Kidney epithelial cell (primary cell): ENCODE results near the gene C1QL1. TPM values are rescaled to one million over a fixed set of nuclear protein-coding genes. Genes with fewer than 3 reads are reported as not detected.

ENCODE experiments used
- DNase-seq: peaks from one replicate; pipeline ENCODE4 v3.0.0-alpha.2; 2010; ENCODE audit warnings: low read depth
- H3K27me3 ChIP-seq: 2 replicates; pipeline ENCODE4 v1.6.0; 2011; ENCODE audit warnings: low read length; ENCODE audit not compliant: control insufficient read depth, insufficient read depth
- H3K36me3 ChIP-seq: 2 replicates; pipeline ENCODE4 v1.5.1; 2011; ENCODE audit warnings: low read length; ENCODE audit not compliant: control insufficient read depth, insufficient read depth
- H3K4me3 ChIP-seq: 2 replicates; pipeline ENCODE4 v1.5.1; 2011; ENCODE audit warnings: low read depth, mild to moderate bottlenecking, control low read depth, low read length
- total RNA-seq: library from RNA; depleted of rRNA; stranded (reverse); fragments of >200 nt; gene quantifications from 2 replicates; pipeline ENCODE4 v1.2.3, GENCODE V29; 2015
- TF ChIP-seq, protein P1 (sequence below): IDR thresholded peaks from 2 replicates; pipeline ENCODE4 v1.5.1; 2011; ENCODE audit warnings: mild to moderate bottlenecking, moderate library complexity, low read length, control low read depth, inconsistent platforms; ENCODE audit not compliant: insufficient read depth, poor library complexity, severe bottlenecking

The C1QL1 gene
- total RNA-seq, 1 donor from 2014 or later, result 0.08 TPM

DNA sequence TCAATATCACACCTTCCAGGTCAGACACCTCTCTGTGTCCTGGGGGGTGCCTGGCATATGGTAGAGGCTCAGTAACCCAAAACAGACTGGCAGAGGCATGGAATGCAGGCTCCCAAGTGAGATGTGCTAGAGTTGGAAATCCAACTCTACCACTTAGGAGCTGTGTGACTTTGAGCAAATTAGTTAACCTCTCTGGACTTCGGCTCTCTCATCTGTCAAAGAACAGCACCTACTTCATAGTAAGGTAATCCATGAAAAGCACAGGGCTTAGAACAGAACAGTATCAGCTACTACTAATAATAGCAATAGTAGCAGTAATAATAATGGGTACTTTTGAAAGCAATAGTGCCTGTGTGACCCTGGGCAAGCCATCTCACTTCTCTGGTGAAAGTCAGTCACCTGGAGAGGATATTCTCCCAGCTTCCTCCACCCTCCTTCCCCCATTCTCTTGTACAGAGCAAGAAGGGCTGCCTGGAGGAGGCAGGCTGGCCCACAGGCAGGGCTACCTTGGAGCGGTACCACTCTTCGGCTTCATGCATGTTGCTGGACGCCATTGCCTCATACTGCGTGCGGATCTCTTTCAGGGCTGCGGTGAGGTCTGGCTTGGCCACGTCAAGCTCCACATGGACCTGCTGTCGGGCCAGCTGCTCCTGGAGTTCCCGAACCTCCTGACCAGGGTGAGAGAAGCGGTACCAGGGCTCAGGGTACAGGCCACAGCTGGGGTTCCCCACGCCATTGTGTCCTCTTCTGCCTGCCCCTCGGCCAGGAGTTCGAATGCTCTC is 55.1 kb downstream of the C1QL1 start:
- H3K27me3 ChIP-seq, result peaks cover 5% of the 10 kb centered on the region
- no peak overlapping the region for H3K4me3 ChIP-seq
- no peak for DNase-seq
- H3K36me3 ChIP-seq, result no peaks in the 10 kb centered on the region
- TF ChIP-seq, protein P1, sequence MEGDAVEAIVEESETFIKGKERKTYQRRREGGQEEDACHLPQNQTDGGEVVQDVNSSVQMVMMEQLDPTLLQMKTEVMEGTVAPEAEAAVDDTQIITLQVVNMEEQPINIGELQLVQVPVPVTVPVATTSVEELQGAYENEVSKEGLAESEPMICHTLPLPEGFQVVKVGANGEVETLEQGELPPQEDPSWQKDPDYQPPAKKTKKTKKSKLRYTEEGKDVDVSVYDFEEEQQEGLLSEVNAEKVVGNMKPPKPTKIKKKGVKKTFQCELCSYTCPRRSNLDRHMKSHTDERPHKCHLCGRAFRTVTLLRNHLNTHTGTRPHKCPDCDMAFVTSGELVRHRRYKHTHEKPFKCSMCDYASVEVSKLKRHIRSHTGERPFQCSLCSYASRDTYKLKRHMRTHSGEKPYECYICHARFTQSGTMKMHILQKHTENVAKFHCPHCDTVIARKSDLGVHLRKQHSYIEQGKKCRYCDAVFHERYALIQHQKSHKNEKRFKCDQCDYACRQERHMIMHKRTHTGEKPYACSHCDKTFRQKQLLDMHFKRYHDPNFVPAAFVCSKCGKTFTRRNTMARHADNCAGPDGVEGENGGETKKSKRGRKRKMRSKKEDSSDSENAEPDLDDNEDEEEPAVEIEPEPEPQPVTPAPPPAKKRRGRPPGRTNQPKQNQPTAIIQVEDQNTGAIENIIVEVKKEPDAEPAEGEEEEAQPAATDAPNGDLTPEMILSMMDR, result no peak

DNA sequence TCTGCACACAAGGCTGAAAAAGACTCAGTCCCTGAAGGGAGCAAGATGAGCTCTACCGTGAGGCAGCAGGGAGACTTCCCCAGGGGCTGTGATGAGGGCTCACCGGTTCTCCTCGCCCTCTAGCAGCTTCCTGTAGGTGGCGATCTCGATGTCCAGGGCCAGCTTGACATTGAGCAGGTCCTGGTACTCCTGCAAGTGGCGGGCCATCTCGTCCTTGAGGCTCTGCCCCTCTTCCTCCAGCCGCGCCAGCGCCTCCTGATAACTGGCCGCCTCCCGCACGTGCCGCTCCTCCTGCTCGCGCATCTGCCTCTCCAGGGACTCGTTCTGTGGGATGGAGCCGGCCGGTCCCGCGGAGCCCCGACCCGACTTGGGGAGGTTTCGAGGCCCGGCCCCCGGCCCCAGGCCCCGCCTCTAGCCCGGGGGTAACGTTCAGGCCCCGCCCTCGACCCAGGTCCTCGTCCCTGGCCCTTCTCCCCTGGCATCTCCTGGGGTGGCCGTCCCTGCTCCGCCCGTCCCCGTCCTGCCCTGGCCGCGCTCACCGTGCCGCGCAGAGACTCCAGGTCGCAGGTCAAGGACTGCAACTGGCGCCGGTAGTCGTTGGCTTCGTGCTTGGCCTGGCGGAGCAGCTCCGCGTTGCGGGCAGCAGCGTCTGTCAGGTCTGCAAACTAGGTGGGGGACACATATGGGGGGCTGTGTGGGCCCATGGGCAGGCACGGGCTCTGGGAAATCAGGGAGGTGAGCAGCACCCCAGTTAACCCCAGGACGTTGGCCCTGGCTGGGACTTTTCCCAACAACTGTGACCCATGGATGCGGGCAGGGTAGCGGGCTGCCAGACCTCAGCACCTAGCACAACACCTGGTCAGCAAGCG is 56.7 kb downstream of the C1QL1 start:
- Histone ChIP-seq H3K4me3 (no peak overlapping the region), H3K27me3 (peaks cover 5% of the 10 kb centered on the region), H3K36me3 (no peaks in the 10 kb centered on the region)
- DNase-seq, result no peak
- TF ChIP-seq, protein P1, result peak; percentile 76

DNA sequence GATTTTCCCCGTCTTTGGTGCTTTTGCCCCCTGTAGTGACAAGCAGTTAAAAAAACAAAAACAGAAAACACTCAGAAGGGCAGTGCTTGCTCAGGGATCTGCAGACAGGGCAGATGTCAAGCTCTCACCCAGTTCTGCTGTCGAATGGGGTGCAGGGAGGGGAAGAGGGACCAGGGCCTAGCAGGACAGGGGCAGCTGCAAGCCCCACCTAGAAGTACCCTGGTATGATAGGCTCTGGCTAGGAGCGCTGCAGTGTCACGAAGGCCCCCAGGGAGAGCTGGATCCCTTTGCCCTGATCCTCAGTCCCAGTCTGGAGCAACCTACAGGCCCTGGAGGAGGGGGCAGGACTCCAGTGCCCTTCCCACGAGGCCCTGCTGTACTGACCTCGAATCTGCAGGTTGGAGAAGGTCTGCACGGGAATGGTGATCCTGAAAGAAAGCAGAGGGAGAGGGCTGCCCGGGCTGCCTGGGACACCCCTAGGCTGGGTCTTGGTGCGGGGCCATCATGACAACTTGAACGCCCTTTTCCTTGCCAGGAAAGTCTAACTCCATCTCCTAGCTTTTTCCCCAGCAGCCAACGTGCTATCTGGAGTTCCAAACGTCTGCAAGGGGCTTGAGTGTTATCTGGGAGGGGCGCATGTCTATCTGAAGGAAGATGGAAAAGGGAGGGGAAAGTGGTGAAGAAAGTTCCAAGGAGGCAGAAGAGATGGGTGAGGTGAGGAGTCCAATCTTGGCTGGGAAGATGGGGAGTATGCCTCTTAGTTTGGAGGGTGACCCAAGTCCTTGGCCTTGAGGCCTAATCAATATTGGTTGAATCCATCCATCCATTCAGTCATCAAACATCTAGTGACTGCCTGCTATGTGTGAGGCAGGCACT is 57.6 kb downstream of the C1QL1 start:
- Histone ChIP-seq H3K4me3 (no peak overlapping the region), H3K36me3 (no peaks in the 10 kb centered on the region), H3K27me3 (peaks cover 5% of the 10 kb centered on the region)
- TF ChIP-seq, protein P1, result no peak
- DNase-seq, result no peak

Other genes with a start within 250 kb of the C1QL1 start
- 0.21 and 1.6 TPM in 2 replicates for gene ADAM11, start 209.3 kb downstream of the C1QL1 start, total RNA-seq
- gene GJC1, start 138.0 kb downstream of the C1QL1 start, total RNA-seq, result 25.7 and 36.9 TPM in 2 replicates
- not detected in 2 replicates for gene HIGD1B, start 120.4 kb downstream of the C1QL1 start, total RNA-seq
- gene EFTUD2, start 68.9 kb downstream of the C1QL1 start, total RNA-seq, result 98.4 and 103 TPM in 2 replicates
- not detected in 2 replicates for gene GFAP, start 52.8 kb downstream of the C1QL1 start, total RNA-seq
- 1.4 and 2.8 TPM in 2 replicates for gene KIF18B, start 20.5 kb downstream of the C1QL1 start, total RNA-seq
- 61.5 and 65.9 TPM in 2 replicates for gene DCAKD, start 83.3 kb upstream of the C1QL1 start, total RNA-seq
- 68.0 and 82.0 TPM in 2 replicates for gene NMT1, start 93.0 kb upstream of the C1QL1 start, total RNA-seq
- gene PLCD3, start 164.2 kb upstream of the C1QL1 start, total RNA-seq, result 54.5 and 61.9 TPM in 2 replicates
- 7.1 and 8.2 TPM in 2 replicates for gene ACBD4, start 167.4 kb upstream of the C1QL1 start, total RNA-seq
- 17.9 and 20.0 TPM in 2 replicates for gene HEXIM1, start 180.2 kb upstream of the C1QL1 start, total RNA-seq
- 7.7 and 10.4 TPM in 2 replicates for gene HEXIM2, start 193.6 kb upstream of the C1QL1 start, total RNA-seq